Activated B cell treated with CpG ODN at 0.5 μM for 24 hours (primary cell): ENCODE measurements around the gene BASP1. TPM values are rescaled to one million over a fixed set of nuclear protein-coding genes. Genes with fewer than 3 reads are reported as not detected.

Experiments used
- ATAC-seq: fragments of 200-7000 bp; cut with Tn5 transposase; one replicate; pipeline ENCODE4 v1.10.0; 2021; ENCODE audit warnings: low read depth, mild to moderate bottlenecking, moderate library complexity
- CTCF ChIA-PET: fragments of 350-600 bp; sonication (Branson Sonifier 250); formaldehyde crosslinking; loops from one replicate; lab custom pipeline; 2021; ENCODE audit warnings: antibody characterized with exemption; lab: Charles Lee
- POLR2A ChIA-PET: fragments of 350-600 bp; sonication (Branson Sonifier 250); formaldehyde crosslinking; loops from one replicate; lab custom pipeline; 2021; ENCODE audit warnings: antibody characterized with exemption; lab: Charles Lee
- DNase-seq: peaks from one replicate; pipeline ENCODE4 v3.0.0; 2022
- H3K27ac Mint-ChIP-seq: one replicate; pipeline ENCODE4 v1.8.0; 2020; ENCODE audit warnings: mixed read lengths
- H3K27me3 Mint-ChIP-seq: one replicate; pipeline ENCODE4 v1.8.0; 2021; ENCODE audit warnings: mixed read lengths
- H3K36me3 Mint-ChIP-seq: one replicate; pipeline ENCODE4 v1.8.0; 2021; ENCODE audit warnings: low read depth, mixed read lengths
- H3K4me1 Mint-ChIP-seq: one replicate; pipeline ENCODE4 v1.8.0; 2021; ENCODE audit warnings: mixed read lengths
- H3K4me3 Mint-ChIP-seq: one replicate; pipeline ENCODE4 v1.8.0; 2020; ENCODE audit warnings: mild to moderate bottlenecking, mixed read lengths
- H3K9me3 Mint-ChIP-seq: one replicate; pipeline ENCODE4 v1.8.0; 2020; ENCODE audit warnings: mixed read lengths
- CTCF ChIP-seq: fragments of 200-600 bp; IDR thresholded peaks from one replicate; pipeline ENCODE4 v1.8.0; 2022; ENCODE audit warnings: antibody characterized with exemption, mild to moderate bottlenecking
- intact Hi-C: fragments of 100-400 bp; cut with micrococcal nuclease; formaldehyde crosslinking; loops from one replicate; pipeline ENCODE4 v1.15.1; 2024
- total RNA-seq: library from RNA; stranded (reverse); gene quantifications from 2 replicates; pipeline ENCODE4 v1.2.3, GENCODE V29; 2022

Gene BASP1
- total RNA-seq, 1 donor from 2014 or later: 316 TPM

DNA sequence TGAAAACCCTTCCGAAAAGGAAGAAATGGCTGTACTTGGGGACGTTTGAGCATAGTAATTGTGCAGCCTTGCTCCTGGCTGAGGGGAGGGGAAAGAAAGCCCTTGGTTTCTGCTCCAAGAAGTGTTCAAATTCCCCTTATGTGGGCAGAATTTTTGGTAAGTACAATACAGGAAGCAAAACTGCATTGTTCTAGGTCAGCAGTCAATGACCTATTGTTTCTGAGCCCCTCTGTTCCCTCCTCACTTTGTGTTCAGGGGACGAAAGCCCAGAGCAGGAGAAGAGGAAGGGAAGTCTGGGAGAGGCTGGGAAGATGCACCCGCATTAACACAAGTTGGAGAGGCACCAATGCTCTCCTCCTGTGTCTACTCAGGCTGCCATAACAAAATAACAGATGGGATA is 11.9 kb downstream of the BASP1 start:
- ChIA-PET POLR2A (interaction anchor here (0.6 to 2.3 kb wide), 6 partner anchors 12 to 455 kb away, joined by 4 to 7 read pairs (median 6); partner anchors contain the start of gene BASP1), CTCF (no interaction called here)
- DNase-seq (no peak), ATAC-seq (peak; percentile 11)
- intact Hi-C loops: loop anchor here (1.0 kb wide), 1 partner anchor 53 kb away; no protein-coding TSS in a partner anchor
- Mint-ChIP-seq H3K9me3 (no peaks in the 10 kb centered on the region), H3K27me3 (no peaks in the 10 kb centered on the region), H3K27ac (peak overlapping the region; percentile 92), H3K36me3 (peaks cover 69% of the 10 kb centered on the region), H3K4me3 (peak overlapping the region; percentile 63), H3K4me1 (peaks cover 91% of the 10 kb centered on the region)
- TF ChIP-seq CTCF: no peak

DNA sequence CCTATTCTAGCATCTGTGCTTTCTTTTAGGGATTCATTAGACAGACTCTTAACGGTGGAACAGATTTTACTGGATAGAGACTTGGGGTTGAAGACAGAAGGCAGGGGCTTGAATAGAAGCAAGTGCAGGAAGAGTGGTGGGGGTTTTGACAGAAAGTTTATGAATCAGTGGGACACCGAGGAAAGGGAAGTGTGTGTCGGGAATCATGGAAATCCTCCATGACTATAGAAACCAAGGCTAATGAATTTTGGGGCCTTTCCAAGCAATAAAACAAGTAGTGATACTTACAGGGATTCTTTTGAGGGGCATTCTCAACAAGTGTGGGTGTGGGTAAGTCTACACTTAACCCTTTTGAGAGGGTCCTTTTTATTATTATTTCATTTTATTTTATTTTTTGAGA is 12.8 kb downstream of the BASP1 start:
- ChIA-PET POLR2A (interaction anchor here (0.6 to 0.7 kb wide), 6 partner anchors 16 to 454 kb away, joined by 4 to 7 read pairs (median 5); no protein-coding TSS in a partner anchor), CTCF (interaction anchor here (1.3 kb wide), 1 partner anchor 15 kb away, joined by 3 read pairs; no protein-coding TSS in a partner anchor)
- Mint-ChIP-seq H3K9me3 (no peaks in the 10 kb centered on the region), H3K27ac (peak overlapping the region; percentile 92), H3K36me3 (peaks cover 72% of the 10 kb centered on the region), H3K4me1 (peaks cover 91% of the 10 kb centered on the region), H3K4me3 (no peak overlapping the region), H3K27me3 (no peaks in the 10 kb centered on the region)
- no peak for ATAC-seq
- no peak for TF ChIP-seq CTCF
- no peak for DNase-seq
- intact Hi-C loops: no loop called here

GRCh38 chr5:17230808-17231525 is 13.5 kb downstream of the BASP1 start:
- peaks cover 78% of the 10 kb centered on the region for H3K36me3 Mint-ChIP-seq
- H3K27me3 Mint-ChIP-seq: no peaks in the 10 kb centered on the region
- intact Hi-C loops: no loop called here
- ChIA-PET CTCF (interaction anchor here (1.3 kb wide), 1 partner anchor 15 kb away, joined by 3 read pairs; no protein-coding TSS in a partner anchor), POLR2A (interaction anchor here (1.5 kb wide), 1 partner anchor 14 kb away, joined by 3 read pairs; no protein-coding TSS in a partner anchor)
- no peaks in the 10 kb centered on the region for H3K9me3 Mint-ChIP-seq
- H3K4me1 Mint-ChIP-seq: peaks cover 91% of the 10 kb centered on the region
- no peak for TF ChIP-seq CTCF
- ATAC-seq: no peak
- DNase-seq: no peak
- H3K27ac Mint-ChIP-seq: peak overlapping the region; percentile 16
- H3K4me3 Mint-ChIP-seq: no peak overlapping the region

- Mint-ChIP-seq H3K36me3 (peaks cover 81% of the 10 kb centered on the region), H3K27ac (peak overlapping the region; percentile 65), H3K27me3 (no peaks in the 10 kb centered on the region), H3K4me3 (no peak overlapping the region), H3K9me3 (no peaks in the 10 kb centered on the region), H3K4me1 (peaks cover 91% of the 10 kb centered on the region)
- no peak for ATAC-seq
- ChIA-PET POLR2A (interaction anchor here (1.5 to 2.3 kb wide), 2 partner anchors 16 to 25 kb away, joined by 3 to 6 read pairs; no protein-coding TSS in a partner anchor), CTCF (interaction anchor here (1.8 kb wide), 1 partner anchor 16 kb away, joined by 5 read pairs; no protein-coding TSS in a partner anchor)
- intact Hi-C loops: no loop called here
- no peak for DNase-seq
- TF ChIP-seq CTCF: no peak
These were observed 15.0 kb downstream of the BASP1 start for GRCh38 chr5:17232405-17232804.

- POLR2A ChIA-PET: interaction anchor here (0.6 to 2.3 kb wide), 3 partner anchors 24 to 1465 kb away, joined by 3 to 6 read pairs (median 3); no protein-coding TSS in a partner anchor
- Mint-ChIP-seq H3K9me3 (no peaks in the 10 kb centered on the region), H3K36me3 (peaks cover 81% of the 10 kb centered on the region), H3K27me3 (no peaks in the 10 kb centered on the region), H3K4me3 (no peak overlapping the region), H3K27ac (peak overlapping the region; percentile 51), H3K4me1 (peaks cover 91% of the 10 kb centered on the region)
- no peak for TF ChIP-seq CTCF
- CTCF ChIA-PET: interaction anchor here (1.8 kb wide), 1 partner anchor 17 kb away, joined by 5 read pairs; no protein-coding TSS in a partner anchor
- intact Hi-C loops: no loop called here
- no peak for DNase-seq
- ATAC-seq: no peak
These were observed 16.1 kb downstream of the BASP1 start for GRCh38 chr5:17233488-17233887.
